Suprapubic skin (tissue), 4 donors: ENCODE results near the gene EEPD1.

ENCODE experiments used
- EP300 ChIP-seq: sonication (generic); formaldehyde crosslinking; IDR thresholded peaks from one replicate; pipeline ENCODE4 v1.6.1; 2017; ENCODE audit warnings: antibody characterized with exemption
- POLR2A ChIP-seq, 2 donors: fragments of 450-650 bp; IDR thresholded peaks; one replicate each; pipeline ENCODE4 v1.6.1; 2017; ENCODE audit warnings: antibody characterized with exemption in 2 of 2, mild to moderate bottlenecking in 2 of 2, moderate library complexity in 2 of 2
- POLR2AphosphoS5 ChIP-seq, 3 donors: sonication (generic); formaldehyde crosslinking; IDR thresholded peaks; one replicate each; pipeline ENCODE4 v1.6.1; 2017; ENCODE audit warnings: antibody characterized with exemption in 3 of 3

- no peak for TF ChIP-seq EP300
- TF ChIP-seq POLR2AphosphoS5 (IDR thresholded peaks at IDR 0.05), result no peak
- no peak for TF ChIP-seq POLR2A (IDR thresholded peaks at IDR 0.05)
Observed at GRCh38 chr7:36188906-36189305, 35.9 kb downstream of the EEPD1 start.
